Prostate gland (tissue), 2 donors: ENCODE data around the gene IL11RA. TPM values are rescaled to one million over a fixed set of nuclear protein-coding genes. Genes with fewer than 3 reads are reported as not detected.

ENCODE experiments used
- DNase-seq: peaks from one replicate; pipeline ENCODE4 v3.0.0-alpha.2; 2019; ENCODE audit warnings: low spot score
- H3K27ac ChIP-seq, 2 donors: fragments of 200-600 bp; sonication (generic); 2 replicates each; pipeline ENCODE4 v1.5.1; 2017 to 2019
- H3K27me3 ChIP-seq: fragments of 200-600 bp; sonication (generic); replicated peaks from 2 replicates; pipeline ENCODE4 v1.5.1; 2019; ENCODE audit not compliant: insufficient read depth
- H3K36me3 ChIP-seq, 2 donors: fragments of 200-600 bp; sonication (generic); 1 replicate in 1 of 2; 2 replicates in 1 of 2; pipeline versions ENCODE4 v1.5.1 to v1.8.1; 2017 to 2019
- H3K4me1 ChIP-seq: fragments of 200-600 bp; sonication (generic); replicated peaks from 2 replicates; pipeline ENCODE4 v1.5.1; 2019
- H3K4me3 ChIP-seq, 2 donors: fragments of 200-600 bp; sonication (generic); 2 replicates each; pipeline ENCODE4 v1.5.1; 2017 to 2019
- H3K9me3 ChIP-seq: fragments of 200-600 bp; sonication (generic); 2 replicates; pipeline ENCODE4 v1.5.1; 2017
- POLR2A ChIP-seq: fragments of 450-650 bp; IDR thresholded peaks from one replicate; pipeline ENCODE4 v1.6.1; 2016; ENCODE audit warnings: antibody characterized with exemption, mild to moderate bottlenecking
- POLR2AphosphoS5 ChIP-seq: sonication (generic); formaldehyde crosslinking; IDR thresholded peaks from one replicate; pipeline ENCODE4 v1.6.1; 2017; ENCODE audit warnings: antibody characterized with exemption
- WGBS: methylation state at CpG from one replicate; pipeline ENCODE4 v1.1.5; 2018; 5-methylcytosine and 5-hydroxymethylcytosine counted together
- intact Hi-C: fragments of 100-400 bp; cut with DNase I; formaldehyde crosslinking; loops from one replicate; pipeline ENCODE4 v1.14.2; 2022
- total RNA-seq, 2 donors: library from RNA; depleted of rRNA; stranded (reverse); fragments of >200 nt; gene quantifications; one replicate each; pipeline ENCODE4 v1.1.0, GENCODE V29; 2016
- TF ChIP-seq, protein P1 (sequence below), 4 experiments: fragments of 200-600 bp in 2 of 4; fragments of 450-650 bp in 2 of 4; sonication (generic) in 2 of 4; IDR thresholded peaks; 1 replicate in 3 of 4; 2 replicates in 1 of 4; pipeline ENCODE4 v1.5.1; 2016 to 2019; ENCODE audit warnings: antibody characterized with exemption in 4 of 4, mild to moderate bottlenecking in 2 of 4, moderate library complexity in 2 of 4

Gene IL11RA
- total RNA-seq, 2 donors from 2014 or later, result 25.8 to 73.5 TPM

DNA sequence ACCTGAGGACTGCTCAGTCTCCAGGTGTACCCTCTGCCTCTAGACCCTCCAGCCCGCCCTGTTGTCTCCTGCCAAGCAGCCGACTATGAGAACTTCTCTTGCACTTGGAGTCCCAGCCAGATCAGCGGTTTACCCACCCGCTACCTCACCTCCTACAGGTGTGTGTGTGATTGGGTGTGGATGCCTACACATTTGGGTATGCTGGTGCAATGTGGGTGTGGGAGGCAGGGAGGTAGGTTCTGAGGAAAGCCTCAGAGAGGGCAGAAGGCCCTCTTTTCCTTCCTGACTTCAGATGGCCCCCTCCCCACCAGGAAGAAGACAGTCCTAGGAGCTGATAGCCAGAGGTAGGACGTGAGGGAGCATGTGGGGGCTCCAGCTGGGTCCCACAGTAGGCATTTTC lies 5.0 kb downstream of the IL11RA start:
- Histone ChIP-seq H3K9me3 (no peaks in the 10 kb centered on the region), H3K4me3 (no peak overlapping the region), H3K4me1 (peaks cover 16% of the 10 kb centered on the region), H3K36me3 (no peaks in the 10 kb centered on the region), H3K27ac (no peak overlapping the region), H3K27me3 (no peaks in the 10 kb centered on the region)
- WGBS, result 79% methylated on average over 5 of the region's 5 CpGs
- TF ChIP-seq POLR2AphosphoS5 (no peak), POLR2A (no peak)
- TF ChIP-seq, protein P1, sequence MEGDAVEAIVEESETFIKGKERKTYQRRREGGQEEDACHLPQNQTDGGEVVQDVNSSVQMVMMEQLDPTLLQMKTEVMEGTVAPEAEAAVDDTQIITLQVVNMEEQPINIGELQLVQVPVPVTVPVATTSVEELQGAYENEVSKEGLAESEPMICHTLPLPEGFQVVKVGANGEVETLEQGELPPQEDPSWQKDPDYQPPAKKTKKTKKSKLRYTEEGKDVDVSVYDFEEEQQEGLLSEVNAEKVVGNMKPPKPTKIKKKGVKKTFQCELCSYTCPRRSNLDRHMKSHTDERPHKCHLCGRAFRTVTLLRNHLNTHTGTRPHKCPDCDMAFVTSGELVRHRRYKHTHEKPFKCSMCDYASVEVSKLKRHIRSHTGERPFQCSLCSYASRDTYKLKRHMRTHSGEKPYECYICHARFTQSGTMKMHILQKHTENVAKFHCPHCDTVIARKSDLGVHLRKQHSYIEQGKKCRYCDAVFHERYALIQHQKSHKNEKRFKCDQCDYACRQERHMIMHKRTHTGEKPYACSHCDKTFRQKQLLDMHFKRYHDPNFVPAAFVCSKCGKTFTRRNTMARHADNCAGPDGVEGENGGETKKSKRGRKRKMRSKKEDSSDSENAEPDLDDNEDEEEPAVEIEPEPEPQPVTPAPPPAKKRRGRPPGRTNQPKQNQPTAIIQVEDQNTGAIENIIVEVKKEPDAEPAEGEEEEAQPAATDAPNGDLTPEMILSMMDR (IDR thresholded peaks at IDR 0.05), result no peak
- intact Hi-C loops, result no loop called here
- DNase-seq, result no peak

GRCh38 chr9:34658461-34658860 lies 6.5 kb downstream of the IL11RA start:
- no peak for DNase-seq
- H3K27ac ChIP-seq, result no peak overlapping the region
- no peaks in the 10 kb centered on the region for H3K36me3 ChIP-seq
- H3K27me3 ChIP-seq, result no peaks in the 10 kb centered on the region
- no peak for TF ChIP-seq POLR2A
- WGBS, result 90% methylated on average over 14 of the region's 14 CpGs
- no peak overlapping the region for H3K4me3 ChIP-seq
- intact Hi-C loops, result no loop called here
- H3K9me3 ChIP-seq, result no peaks in the 10 kb centered on the region
- peaks cover 15% of the 10 kb centered on the region for H3K4me1 ChIP-seq

- no peak for DNase-seq
- Histone ChIP-seq H3K27me3 (no peaks in the 10 kb centered on the region), H3K27ac (no peak overlapping the region), H3K4me3 (no peak overlapping the region), H3K9me3 (no peaks in the 10 kb centered on the region), H3K4me1 (peaks cover 4% of the 10 kb centered on the region), H3K36me3 (no peaks in the 10 kb centered on the region)
- WGBS, result 69% methylated on average over 6 of the region's 8 CpGs
- intact Hi-C loops, result no loop called here
- TF ChIP-seq, protein P1 (IDR thresholded peaks at IDR 0.05), result no peak
- TF ChIP-seq POLR2A (no peak), POLR2AphosphoS5 (no peak)
Measured at GRCh38 chr9:34659592-34660253, 7.7 kb downstream of the IL11RA start.

GRCh38 chr9:34662526-34663302 lies 10.7 kb downstream of the IL11RA start, which contains the start of gene CCL27:
Gene CCL27, minus strand, starts transcription at chr9:34662657. Its CDS starts 24 bp downstream, at chr9:34662633.
- intact Hi-C loops, result no loop called here
- H3K4me3 ChIP-seq, result no peak within 1 kb of the TSS
- TF ChIP-seq POLR2AphosphoS5 (no peak), POLR2A (no peak)
- TF ChIP-seq, protein P1 (IDR thresholded peaks at IDR 0.05), result no peak
- WGBS, result 73% methylated on average over 4 of the region's 4 CpGs
- H3K9me3 ChIP-seq, result no peaks in the 10 kb centered on the region
- no peak for DNase-seq
- no peaks in the 10 kb centered on the region for H3K27me3 ChIP-seq
- H3K36me3 ChIP-seq, result no peaks in the 10 kb centered on the region
- peaks cover 7% of the 10 kb centered on the region for H3K4me1 ChIP-seq
- H3K27ac ChIP-seq, result no peak within 1 kb of the TSS

- intact Hi-C loops, result no loop called here
- Histone ChIP-seq H3K27ac (no peak overlapping the region), H3K9me3 (no peaks in the 10 kb centered on the region), H3K36me3 (no peaks in the 10 kb centered on the region), H3K4me3 (no peak overlapping the region), H3K4me1 (peaks cover 7% of the 10 kb centered on the region), H3K27me3 (no peaks in the 10 kb centered on the region)
- TF ChIP-seq, protein P1 (IDR thresholded peaks at IDR 0.05), result no peak
- TF ChIP-seq POLR2A, result no peak
- no peak for DNase-seq
Measured at GRCh38 chr9:34663303-34663605, 11.3 kb downstream of the IL11RA start.
